ENCODE results near the gene CCDC18.

- TF ChIP-seq POLR2AphosphoS5 (IDR thresholded peaks at IDR 0.05; ENCODE audit: low read depth) (no peak), CTCF (IDR thresholded peaks at IDR 0.05; ENCODE audit: insufficient read depth, low read length) (no peak), GABPA (IDR thresholded peaks at IDR 0.05; ENCODE audit: low read depth) (no peak), REST (IDR thresholded peaks at IDR 0.05; ENCODE audit: insufficient replicate concordance, low read depth) (no peak), SPI1 (IDR thresholded peaks at IDR 0.05; ENCODE audit: borderline replicate concordance, low read depth) (no peak)
These were observed 7.7 kb upstream of the CCDC18 start for GRCh38 chr1:93172778-93173177.

Measured in HL-60 (cell line).